Non-pigmented ciliary epithelial cell (primary cell): ENCODE results near the gene PUS3.

Experiments used
- DNase-seq: peaks from one replicate; pipeline ENCODE4 v3.0.0-alpha.2; 2010; ENCODE audit warnings: low read depth

The PUS3 gene

GRCh38 chr11:125902927-125903710 is at the start of gene PUS3:
Gene PUS3 (minus strand): TSS chr11:125903206. CDS start chr11:125896284, 6,922 bp downstream.
- DNase-seq, result no peak

GRCh38 chr11:125952559-125952958 is 49.6 kb upstream of the PUS3 start:
- DNase-seq, result no peak

GRCh38 chr11:125951731-125952130 is 48.7 kb upstream of the PUS3 start:
- DNase-seq, result no peak

- no peak for DNase-seq
Measured at GRCh38 chr11:125950696-125951651, 48.0 kb upstream of the PUS3 start.

GRCh38 chr11:125950178-125950490 is 47.1 kb upstream of the PUS3 start:
- DNase-seq, result no peak

GRCh38 chr11:125949271-125950177 is 46.5 kb upstream of the PUS3 start:
- DNase-seq, result no peak

GRCh38 chr11:125948278-125949051 is 45.5 kb upstream of the PUS3 start:
- DNase-seq, result no peak

- DNase-seq, result no peak
Measured at GRCh38 chr11:125947419-125948277, 44.6 kb upstream of the PUS3 start.

GRCh38 chr11:125946712-125947418 is 43.9 kb upstream of the PUS3 start:
- no peak for DNase-seq

GRCh38 chr11:125945797-125946520 is 43.0 kb upstream of the PUS3 start, which contains the start of gene VSIG10L2:
Gene VSIG10L2 (plus strand): TSS chr11:125946044. CDS start chr11:125946056, 12 bp downstream.
- DNase-seq, result no peak

GRCh38 chr11:125945011-125945796 is 42.2 kb upstream of the PUS3 start:
- no peak for DNase-seq

GRCh38 chr11:125944350-125945010 is 41.5 kb upstream of the PUS3 start:
- no peak for DNase-seq

GRCh38 chr11:125943661-125944349 is 40.8 kb upstream of the PUS3 start:
- no peak for DNase-seq

GRCh38 chr11:125942771-125943428 is 39.9 kb upstream of the PUS3 start:
- no peak for DNase-seq

- no peak for DNase-seq
Measured at GRCh38 chr11:125941619-125942611, 38.9 kb upstream of the PUS3 start.
